GM10266 (cell line): ENCODE data around the gene SEPTIN8.

Experiments used
- DNase-seq: peaks from one replicate; pipeline ENCODE4 v3.0.0; 2012; ENCODE audit errors: extremely low spot score
- TF ChIP-seq, protein P1 (sequence below): IDR thresholded peaks from 2 replicates; pipeline ENCODE4 v1.5.1; 2012; ENCODE audit warnings: mild to moderate bottlenecking, low read depth; ENCODE audit not compliant: control insufficient read depth, insufficient read depth; ENCODE audit errors: missing control alignments

The SEPTIN8 gene

DNA sequence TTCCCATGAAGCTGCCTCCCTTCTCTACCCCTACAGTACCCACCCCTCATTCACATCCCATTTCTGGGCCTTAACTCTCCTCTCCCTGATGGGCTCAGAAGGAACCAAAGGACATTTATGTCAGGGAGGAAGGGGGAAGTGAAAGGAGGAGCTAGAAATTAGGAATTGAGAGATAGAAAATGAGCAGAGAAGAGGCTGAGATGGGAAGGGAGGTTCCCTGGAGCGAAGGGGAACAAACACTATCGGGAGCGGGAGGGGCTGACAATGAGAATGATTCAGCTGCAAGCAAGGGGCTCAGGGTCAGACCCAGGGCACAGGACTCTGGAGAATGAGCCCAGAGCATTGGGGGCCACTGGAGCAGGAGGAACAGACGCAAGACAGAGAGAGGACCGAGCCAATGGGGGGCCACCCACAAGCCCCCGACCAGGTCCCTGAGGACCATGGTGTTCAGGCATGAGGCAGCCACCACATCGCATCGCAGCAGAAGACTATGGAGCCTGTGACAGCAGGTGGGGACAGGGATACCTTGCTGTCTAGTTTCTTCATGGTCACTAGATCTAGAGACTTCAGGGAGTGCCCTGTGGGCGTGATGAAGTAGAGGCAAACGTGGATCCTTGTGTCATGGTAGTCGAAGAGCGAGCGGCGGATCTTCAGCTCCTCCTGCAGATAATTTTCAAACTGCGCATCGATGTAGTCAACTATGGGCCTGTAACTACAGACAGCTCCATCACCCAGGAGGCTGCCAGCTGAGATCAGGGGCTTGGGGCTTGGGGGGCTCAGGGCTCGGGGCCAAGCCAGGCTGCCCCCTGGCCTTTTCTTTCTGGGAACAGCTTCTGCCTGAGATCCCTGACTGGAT, 13.6 kb downstream of the SEPTIN8 start:
- TF ChIP-seq, protein P1, sequence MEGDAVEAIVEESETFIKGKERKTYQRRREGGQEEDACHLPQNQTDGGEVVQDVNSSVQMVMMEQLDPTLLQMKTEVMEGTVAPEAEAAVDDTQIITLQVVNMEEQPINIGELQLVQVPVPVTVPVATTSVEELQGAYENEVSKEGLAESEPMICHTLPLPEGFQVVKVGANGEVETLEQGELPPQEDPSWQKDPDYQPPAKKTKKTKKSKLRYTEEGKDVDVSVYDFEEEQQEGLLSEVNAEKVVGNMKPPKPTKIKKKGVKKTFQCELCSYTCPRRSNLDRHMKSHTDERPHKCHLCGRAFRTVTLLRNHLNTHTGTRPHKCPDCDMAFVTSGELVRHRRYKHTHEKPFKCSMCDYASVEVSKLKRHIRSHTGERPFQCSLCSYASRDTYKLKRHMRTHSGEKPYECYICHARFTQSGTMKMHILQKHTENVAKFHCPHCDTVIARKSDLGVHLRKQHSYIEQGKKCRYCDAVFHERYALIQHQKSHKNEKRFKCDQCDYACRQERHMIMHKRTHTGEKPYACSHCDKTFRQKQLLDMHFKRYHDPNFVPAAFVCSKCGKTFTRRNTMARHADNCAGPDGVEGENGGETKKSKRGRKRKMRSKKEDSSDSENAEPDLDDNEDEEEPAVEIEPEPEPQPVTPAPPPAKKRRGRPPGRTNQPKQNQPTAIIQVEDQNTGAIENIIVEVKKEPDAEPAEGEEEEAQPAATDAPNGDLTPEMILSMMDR: no peak
- no peak for DNase-seq

DNA sequence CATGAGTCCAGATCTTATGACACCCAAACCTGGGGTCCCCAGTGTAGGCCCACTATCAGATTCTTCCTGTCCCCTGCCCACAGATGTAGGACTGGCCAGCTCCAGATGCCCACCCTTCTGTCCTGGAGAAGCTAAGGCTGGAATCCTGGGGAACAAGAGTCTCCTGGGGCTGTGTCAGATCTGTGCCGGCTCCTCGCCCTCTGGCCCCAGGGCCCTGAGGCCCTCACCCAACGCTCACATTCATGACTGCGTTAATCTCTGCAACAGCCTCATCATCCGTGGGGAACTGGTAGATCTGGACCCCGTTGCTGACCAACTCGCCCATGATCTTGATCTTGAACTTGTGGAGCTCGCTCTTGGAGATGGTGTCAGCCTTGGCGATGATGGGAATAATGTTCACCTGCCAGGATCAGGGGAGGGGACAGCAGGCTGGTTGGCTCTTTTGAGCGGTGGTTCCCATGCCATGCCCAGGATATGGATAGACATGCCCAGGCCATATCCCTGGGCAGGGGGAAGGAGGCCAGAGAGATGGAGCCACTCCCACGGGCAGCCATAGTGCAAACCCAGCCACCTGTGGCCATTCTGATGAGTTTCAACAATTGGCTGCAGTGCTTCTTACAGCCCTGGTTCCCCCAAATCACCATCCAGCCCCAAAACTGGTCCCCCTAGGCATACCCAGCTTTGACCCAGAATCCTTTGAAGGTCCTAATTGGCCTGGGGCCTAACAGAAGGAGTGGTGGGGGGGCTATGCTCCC, 14.6 kb downstream of the SEPTIN8 start:
- TF ChIP-seq, protein P1: no peak
- DNase-seq: no peak

DNA sequence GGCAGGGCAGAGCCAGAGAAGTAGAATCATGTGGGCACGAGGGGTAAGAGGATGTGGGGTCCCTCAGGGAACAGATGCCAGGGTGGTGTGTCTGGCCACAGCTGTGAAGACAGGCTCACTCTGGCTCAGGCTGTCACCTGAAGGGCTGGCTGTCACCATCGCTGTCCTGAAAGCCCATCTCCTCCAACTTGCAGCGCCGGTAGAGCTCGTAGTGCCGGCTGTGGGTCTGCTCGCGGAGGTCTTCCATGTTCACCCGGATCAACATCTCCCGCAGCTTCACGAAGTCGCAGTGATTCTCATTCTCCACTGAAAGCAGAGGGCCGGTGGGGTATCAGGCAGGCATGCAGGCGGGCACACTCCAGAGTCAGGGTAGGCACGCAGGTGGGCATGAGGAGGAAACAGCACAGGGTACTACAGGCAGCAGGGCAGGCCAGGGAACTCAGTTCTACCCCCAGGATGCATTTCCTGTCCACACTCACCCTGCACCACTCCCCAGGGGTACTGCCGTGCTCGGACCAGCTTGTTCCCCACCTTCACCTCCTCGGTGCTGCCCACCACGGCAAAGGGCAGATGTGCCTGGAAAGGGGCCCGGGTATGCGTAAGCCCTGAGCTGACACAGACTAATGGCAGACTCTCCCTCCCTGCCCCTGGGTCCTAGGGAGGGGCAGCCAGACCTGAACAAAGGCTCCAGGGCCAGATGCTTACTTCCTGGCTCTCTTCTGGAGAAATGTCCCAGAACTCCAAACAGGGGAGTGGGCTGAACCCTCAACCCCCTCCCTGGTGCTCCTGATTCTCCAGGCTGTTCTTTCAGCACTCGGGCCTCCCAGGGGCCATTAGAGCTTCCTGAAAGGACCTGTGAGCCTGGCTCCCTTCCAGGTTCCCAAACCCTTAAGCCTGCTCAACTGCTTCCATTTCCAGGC, 15.5 kb downstream of the SEPTIN8 start:
- TF ChIP-seq, protein P1: no peak

DNA sequence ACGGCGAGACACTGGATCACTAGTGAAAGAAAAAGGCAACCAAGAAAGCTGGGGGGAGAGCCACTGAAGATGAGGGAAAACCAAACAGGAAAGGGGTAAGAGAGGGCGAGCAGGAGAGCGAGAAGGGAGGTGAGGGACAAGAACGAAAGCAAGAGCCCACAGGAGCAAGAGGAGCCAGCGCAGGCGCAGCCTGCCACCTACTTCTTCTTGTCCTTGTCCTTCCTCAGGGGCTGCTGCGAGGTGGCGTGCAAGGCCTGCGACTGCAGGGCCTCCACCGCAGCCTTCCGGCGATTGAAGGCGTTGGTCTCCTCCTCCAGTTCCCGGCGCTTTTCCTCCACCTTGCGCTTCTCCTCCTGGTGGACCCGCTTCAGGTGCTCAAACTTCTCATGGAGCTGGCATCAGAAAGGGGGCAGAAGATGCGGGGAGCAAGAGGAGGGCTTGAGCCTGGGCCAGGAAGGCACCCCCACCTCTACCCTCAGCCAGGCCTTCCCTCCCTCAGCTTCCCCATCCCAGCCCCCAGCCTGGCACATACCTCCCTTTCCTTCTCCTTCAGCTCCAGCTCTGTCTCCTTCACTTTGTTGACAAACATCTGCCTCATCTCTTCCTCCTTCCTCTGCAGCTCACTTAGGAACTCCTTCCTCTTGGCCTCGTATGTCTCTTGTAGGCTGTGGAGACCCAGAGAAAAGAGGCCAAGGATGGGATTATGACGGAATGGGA, 16.3 kb downstream of the SEPTIN8 start:
- TF ChIP-seq, protein P1: no peak
- no peak for DNase-seq

More for the DNA sequence above, 15.5 kb downstream of the SEPTIN8 start:
- DNase-seq: no peak

DNA sequence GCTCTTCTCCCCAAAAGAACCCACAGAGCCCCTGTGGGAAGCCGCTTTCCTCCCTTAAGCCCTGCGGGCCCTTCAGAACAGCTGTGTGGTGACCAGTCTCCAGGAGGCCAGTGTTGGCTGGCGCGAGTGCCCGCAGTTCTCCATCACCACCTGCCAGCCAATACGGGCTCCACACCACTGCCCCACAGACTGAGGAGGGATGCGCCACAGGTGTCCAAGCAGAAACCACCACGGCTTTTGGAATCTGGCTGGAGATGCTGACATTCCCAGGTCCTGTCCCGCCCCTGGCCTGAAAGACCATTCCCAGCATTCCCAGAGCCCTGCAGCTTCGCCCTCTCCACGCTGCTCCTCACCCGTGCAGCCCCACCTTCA, 17.0 kb downstream of the SEPTIN8 start:
- no peak for DNase-seq

More for the DNA sequence above, 17.0 kb downstream of the SEPTIN8 start:
- TF ChIP-seq, protein P1: no peak
